HCT116 (cell line): ENCODE data around the gene YDJC.

Experiments
- EGR1 ChIP-seq: IDR thresholded peaks from 2 replicates; pipeline ENCODE4 v1.6.1; 2012; ENCODE audit warnings: low read depth
- EZH2 ChIP-seq: fragments of 200-600 bp; sonication (generic); IDR thresholded peaks from 2 replicates; pipeline ENCODE4 v1.6.1; 2017; ENCODE audit warnings: antibody characterized with exemption, mixed run types
- EZH2phosphoT487 ChIP-seq: fragments of 200-600 bp; IDR thresholded peaks from 2 replicates; pipeline ENCODE4 v1.6.1; 2018; ENCODE audit warnings: antibody characterized with exemption, borderline replicate concordance
- FOSL1 ChIP-seq: IDR thresholded peaks from 2 replicates; pipeline ENCODE4 v1.6.1; 2012; ENCODE audit warnings: low read depth
- POLR2A ChIP-seq: IDR thresholded peaks from 2 replicates; pipeline ENCODE4 v1.7.0; 2011; ENCODE audit warnings: borderline replicate concordance; ENCODE audit not compliant: insufficient read depth, insufficient read length; ENCODE audit errors: extremely low read depth
- POLR2AphosphoS5 ChIP-seq: IDR thresholded peaks from 2 replicates; pipeline ENCODE4 v1.6.1; 2011; ENCODE audit warnings: mild to moderate bottlenecking, low read depth, low read length, moderate library complexity
- TCF7L2 ChIP-seq: IDR thresholded peaks from 2 replicates; pipeline ENCODE4 v1.7.0; 2011; ENCODE audit warnings: borderline replicate concordance, inconsistent platforms; ENCODE audit not compliant: insufficient read depth, insufficient read length; ENCODE audit errors: extremely low read depth
- ZFX ChIP-seq: fragments of 450-650 bp; IDR thresholded peaks from 2 replicates; pipeline ENCODE4 v1.6.1; 2017
- TF ChIP-seq, protein P1 (sequence below), 3 experiments: fragments of 200-600 bp in 1 of 3; sonication (generic) in 1 of 3; IDR thresholded peaks in 2 of 3; conservative IDR thresholded peaks in 1 of 3; 2 replicates each; pipeline ENCODE4 v1.5.1; 2012 to 2017; ENCODE audit warnings: low read depth in 2 of 3, low read length in 2 of 3, antibody characterized with exemption in 1 of 3, borderline replicate concordance in 1 of 3, control low read depth in 1 of 3, mild to moderate bottlenecking in 1 of 3, mixed read lengths in 1 of 3, mixed run types in 1 of 3, moderate library complexity in 1 of 3; ENCODE audit not compliant: insufficient read depth in 1 of 3
- TF ChIP-seq, protein P2 (sequence below): IDR thresholded peaks from 2 replicates; pipeline ENCODE4 v1.6.1; 2012; ENCODE audit warnings: low read depth

DNA sequence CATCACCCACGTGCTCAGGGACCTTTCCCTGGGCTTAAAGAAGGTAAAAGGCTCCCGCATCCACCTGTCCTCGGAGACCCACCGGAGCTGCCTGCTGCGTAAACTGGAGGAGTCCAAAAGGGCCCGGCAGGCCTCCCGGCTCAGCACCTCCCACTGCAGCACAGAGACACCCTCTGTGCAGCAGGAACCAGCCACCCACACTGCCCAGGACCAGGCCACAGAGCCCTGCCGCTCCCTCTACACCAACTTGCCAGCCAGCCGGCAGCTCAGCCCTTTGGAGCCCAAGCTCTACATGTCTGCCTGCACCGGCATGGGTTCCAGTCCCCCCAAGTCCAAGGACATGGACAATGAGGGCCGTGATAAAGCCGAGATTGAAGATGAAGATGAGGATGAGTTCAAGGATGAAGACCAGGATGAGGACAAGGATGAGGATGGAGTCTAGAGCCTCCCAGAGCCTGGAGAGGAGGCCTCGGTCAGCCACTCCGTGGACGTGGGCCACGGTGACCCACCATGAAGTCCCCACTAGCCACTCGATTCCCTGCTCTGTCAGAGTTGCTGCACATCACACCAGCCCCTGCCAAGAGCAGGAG, 6.9 kb upstream of the YDJC start:
- TF ChIP-seq, protein P1, sequence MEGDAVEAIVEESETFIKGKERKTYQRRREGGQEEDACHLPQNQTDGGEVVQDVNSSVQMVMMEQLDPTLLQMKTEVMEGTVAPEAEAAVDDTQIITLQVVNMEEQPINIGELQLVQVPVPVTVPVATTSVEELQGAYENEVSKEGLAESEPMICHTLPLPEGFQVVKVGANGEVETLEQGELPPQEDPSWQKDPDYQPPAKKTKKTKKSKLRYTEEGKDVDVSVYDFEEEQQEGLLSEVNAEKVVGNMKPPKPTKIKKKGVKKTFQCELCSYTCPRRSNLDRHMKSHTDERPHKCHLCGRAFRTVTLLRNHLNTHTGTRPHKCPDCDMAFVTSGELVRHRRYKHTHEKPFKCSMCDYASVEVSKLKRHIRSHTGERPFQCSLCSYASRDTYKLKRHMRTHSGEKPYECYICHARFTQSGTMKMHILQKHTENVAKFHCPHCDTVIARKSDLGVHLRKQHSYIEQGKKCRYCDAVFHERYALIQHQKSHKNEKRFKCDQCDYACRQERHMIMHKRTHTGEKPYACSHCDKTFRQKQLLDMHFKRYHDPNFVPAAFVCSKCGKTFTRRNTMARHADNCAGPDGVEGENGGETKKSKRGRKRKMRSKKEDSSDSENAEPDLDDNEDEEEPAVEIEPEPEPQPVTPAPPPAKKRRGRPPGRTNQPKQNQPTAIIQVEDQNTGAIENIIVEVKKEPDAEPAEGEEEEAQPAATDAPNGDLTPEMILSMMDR (IDR thresholded peaks at IDR 0.05 in 2 of 3, conservative IDR thresholded peaks at IDR 0.05 in 1 of 3; ENCODE audit: borderline replicate concordance in 1 of 3, insufficient read depth in 1 of 3, low read depth in 2 of 3, low read length in 2 of 3) = no peak
- TF ChIP-seq EZH2phosphoT487 = no peak
- TF ChIP-seq POLR2A = no peak
- no peak for TF ChIP-seq FOSL1
- TF ChIP-seq POLR2AphosphoS5 = no peak
- TF ChIP-seq ZFX = no peak
- no peak for TF ChIP-seq TCF7L2
- TF ChIP-seq, protein P2, sequence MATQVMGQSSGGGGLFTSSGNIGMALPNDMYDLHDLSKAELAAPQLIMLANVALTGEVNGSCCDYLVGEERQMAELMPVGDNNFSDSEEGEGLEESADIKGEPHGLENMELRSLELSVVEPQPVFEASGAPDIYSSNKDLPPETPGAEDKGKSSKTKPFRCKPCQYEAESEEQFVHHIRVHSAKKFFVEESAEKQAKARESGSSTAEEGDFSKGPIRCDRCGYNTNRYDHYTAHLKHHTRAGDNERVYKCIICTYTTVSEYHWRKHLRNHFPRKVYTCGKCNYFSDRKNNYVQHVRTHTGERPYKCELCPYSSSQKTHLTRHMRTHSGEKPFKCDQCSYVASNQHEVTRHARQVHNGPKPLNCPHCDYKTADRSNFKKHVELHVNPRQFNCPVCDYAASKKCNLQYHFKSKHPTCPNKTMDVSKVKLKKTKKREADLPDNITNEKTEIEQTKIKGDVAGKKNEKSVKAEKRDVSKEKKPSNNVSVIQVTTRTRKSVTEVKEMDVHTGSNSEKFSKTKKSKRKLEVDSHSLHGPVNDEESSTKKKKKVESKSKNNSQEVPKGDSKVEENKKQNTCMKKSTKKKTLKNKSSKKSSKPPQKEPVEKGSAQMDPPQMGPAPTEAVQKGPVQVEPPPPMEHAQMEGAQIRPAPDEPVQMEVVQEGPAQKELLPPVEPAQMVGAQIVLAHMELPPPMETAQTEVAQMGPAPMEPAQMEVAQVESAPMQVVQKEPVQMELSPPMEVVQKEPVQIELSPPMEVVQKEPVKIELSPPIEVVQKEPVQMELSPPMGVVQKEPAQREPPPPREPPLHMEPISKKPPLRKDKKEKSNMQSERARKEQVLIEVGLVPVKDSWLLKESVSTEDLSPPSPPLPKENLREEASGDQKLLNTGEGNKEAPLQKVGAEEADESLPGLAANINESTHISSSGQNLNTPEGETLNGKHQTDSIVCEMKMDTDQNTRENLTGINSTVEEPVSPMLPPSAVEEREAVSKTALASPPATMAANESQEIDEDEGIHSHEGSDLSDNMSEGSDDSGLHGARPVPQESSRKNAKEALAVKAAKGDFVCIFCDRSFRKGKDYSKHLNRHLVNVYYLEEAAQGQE = no peak
- TF ChIP-seq EZH2 = no peak
- no peak for TF ChIP-seq EGR1
